SH-SY5Y (cell line): Measurements from ENCODE around the gene AKT3.

Experiments
- GATA2 ChIP-seq: IDR thresholded peaks from 2 replicates; pipeline ENCODE4 v1.6.1; 2011; ENCODE audit warnings: mild to moderate bottlenecking, low read depth, low read length
- GATA3 ChIP-seq: IDR thresholded peaks from 2 replicates; pipeline ENCODE4 v1.6.1; 2011; ENCODE audit warnings: low read depth, mild to moderate bottlenecking, low read length, moderate library complexity

The AKT3 gene

GRCh38 chr1:243561588-243562319 lies 288.3 kb downstream of the AKT3 start:
- no peak for TF ChIP-seq GATA2
- no peak for TF ChIP-seq GATA3

DNA sequence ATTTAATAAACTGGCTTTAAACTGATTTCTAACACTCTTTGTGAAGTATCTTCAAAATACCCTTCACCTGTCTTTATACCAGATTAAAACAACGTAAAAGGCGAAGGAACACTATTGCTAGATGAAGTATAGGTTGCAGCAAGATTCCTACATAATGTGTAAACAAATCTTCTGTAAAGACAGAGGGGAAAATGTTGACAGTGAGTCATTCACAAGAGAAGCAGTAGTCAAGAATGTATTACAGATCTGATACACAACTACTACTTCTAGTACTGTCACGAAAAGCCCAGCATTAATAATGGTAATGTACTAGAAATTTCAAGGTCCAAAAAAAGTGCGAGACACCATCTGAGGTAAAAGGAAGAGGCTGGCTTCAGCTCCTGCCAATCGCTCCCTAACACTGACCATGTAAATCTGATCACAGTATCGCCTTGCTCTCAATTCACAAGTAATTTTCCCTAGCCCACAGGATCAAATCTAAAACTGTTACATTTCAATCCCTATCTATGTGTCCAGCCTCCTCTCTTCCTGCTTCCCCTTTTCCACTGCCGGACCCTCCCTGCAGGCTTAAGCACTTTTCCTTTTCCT lies 290.4 kb downstream of the AKT3 start:
- no peak for TF ChIP-seq GATA2
- no peak for TF ChIP-seq GATA3

DNA sequence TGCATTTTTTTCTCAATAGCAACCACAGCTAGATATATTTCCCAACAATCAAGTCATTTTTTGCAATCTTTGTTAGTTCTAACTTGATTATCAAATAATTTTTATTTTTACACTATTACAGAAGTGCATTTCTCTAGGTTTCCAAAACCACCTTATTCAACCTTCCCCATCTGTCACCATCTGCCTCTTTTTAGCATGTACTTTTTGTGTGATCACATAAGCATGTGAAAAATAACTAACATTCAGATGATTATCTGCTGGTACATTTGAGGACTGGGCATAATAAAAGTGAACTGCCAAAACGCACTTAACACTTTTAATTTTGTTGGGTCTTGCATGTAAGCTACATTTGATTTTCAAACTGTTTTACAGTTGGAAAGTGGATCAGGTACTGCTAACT lies 291.5 kb downstream of the AKT3 start:
- TF ChIP-seq GATA3 (no peak), GATA2 (no peak)

DNA sequence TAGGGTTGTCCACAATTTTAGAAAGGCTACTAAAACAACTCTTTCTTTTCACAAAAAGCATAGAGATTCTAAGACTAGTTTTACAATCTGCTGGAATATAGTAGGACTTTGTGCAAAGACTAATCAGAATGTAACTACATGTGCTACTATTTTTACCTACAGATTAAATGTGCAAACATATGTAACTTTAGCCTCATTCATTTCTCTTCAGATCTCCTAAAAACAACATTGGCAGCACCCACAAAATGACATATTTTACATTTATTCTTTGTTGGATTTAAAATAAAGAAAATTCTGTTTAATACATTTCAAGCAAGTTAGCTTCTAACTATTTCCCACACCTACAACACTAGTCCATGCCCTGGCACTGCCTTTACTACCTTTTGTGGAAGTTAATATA lies 292.2 kb downstream of the AKT3 start:
- no peak for TF ChIP-seq GATA2
- no peak for TF ChIP-seq GATA3

GRCh38 chr1:243554686-243555085 lies 295.4 kb downstream of the AKT3 start:
- TF ChIP-seq GATA3 (no peak), GATA2 (no peak)

DNA sequence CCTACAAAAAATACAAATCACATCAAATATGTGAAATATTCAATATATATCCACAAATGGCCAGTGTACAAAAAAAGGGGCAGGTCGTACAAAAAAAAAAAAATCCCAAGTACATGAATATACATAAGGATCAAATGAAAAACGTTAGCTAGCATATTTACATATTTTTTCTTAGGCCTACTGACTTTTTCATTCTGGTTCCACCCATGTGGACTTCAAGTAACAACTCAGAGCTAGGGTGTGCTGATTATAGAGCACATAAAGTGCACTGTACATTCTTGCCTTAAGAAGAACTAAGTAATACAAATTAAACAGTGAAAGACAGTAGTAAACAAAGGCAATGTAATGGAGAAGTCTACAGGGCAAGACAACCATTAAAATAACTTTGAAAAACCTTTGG lies 297.0 kb downstream of the AKT3 start:
- TF ChIP-seq GATA2: no peak
- no peak for TF ChIP-seq GATA3

DNA sequence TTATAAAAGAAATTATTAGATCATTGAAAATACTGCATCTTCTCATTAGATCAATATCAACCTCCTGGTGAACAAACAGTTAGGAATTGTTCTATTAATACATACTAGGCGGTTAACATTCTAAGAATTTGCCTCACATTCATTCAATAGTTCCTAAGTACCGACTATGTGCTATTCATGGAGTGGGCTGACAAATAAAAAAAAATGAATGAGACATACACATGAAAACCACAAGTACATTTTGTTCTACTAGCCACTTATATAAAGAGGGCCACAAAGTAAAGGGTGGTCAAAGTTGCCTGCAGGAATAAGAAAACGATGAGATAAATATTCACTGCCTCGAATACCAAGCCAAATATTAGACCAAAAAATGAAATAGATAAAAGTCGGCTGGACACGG lies 299.8 kb downstream of the AKT3 start:
- TF ChIP-seq GATA3: no peak

DNA sequence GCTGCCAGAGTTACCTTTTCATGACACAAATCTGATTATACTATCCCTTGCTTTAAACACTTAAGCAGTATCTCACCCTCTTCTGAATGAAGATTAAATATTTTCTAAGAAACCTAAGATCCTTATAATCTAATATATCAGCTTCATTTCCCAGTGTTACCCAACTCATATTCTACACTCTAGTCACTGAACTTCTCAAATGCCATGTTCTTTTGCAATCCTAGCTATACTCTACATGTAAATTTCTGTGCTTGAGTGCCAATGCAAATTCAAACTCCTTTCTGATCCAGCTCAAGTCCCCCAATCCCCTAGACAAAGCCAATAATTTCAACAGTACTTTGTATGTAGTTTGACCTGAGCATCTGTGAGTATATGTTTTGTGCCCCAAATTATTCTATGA lies 300.3 kb downstream of the AKT3 start:
- TF ChIP-seq GATA3 (no peak), GATA2 (no peak)

DNA sequence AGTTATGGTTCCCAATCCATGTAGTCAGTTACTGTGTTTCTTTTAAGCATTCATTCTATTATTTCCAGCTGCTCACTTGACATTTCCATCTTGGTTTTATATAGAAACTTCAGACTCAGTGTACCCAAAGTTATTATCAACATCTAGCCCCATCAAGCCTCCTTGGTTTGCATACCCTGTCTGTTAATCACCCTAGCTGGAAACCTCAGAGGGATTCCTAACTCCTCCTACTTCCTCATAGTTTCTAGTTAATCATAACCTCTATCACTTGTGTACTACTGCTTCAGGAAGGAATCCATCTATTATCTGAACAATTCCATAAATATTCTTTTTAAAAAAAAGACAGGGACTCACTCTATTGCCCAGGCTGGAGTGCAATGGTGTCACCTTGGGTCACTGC lies 300.9 kb downstream of the AKT3 start:
- TF ChIP-seq GATA2: no peak
- no peak for TF ChIP-seq GATA3

GRCh38 chr1:243548516-243548915 lies 301.5 kb downstream of the AKT3 start:
- no peak for TF ChIP-seq GATA2
- TF ChIP-seq GATA3: no peak

- TF ChIP-seq GATA3 (no peak), GATA2 (no peak)
Measured at GRCh38 chr1:243547891-243548290, 302.2 kb downstream of the AKT3 start.

- TF ChIP-seq GATA2 (no peak), GATA3 (no peak)
Measured at GRCh38 chr1:243546457-243546856, 303.6 kb downstream of the AKT3 start.

- TF ChIP-seq GATA3: no peak
- TF ChIP-seq GATA2: no peak
Measured at GRCh38 chr1:243543501-243543900, 306.5 kb downstream of the AKT3 start.

DNA sequence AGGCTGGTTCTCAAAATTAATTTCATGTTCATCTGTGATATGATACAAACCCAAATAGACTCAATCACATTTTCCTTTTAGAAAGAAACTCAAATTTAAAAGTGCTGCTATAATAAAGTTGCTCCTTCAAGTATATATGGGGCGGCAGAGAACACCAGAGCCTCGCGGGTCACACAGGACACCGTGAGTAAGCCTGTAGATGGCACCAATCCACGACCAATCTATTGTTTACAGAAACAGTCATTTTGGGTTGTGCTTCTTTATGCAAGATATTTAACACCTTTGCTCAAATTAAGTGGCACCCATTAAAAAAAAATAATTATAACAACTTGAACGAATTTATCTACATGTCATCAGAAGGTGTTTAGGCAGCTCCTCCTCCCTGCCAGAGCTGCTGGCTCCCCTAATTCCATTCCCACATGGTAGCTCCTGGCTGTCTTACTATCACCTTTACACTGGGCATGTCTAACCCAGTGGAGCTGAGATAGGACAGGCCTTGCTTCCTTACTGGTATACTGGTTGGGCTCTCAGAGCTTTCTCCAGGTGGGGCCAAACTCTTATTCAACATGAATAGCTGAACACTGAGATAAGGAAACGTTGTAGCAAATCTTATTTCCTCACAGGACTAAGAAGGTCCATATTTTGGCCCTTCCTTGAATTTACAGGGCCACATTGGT lies 307.2 kb downstream of the AKT3 start:
- TF ChIP-seq GATA2: no peak
- TF ChIP-seq GATA3: no peak

- TF ChIP-seq GATA2 (no peak), GATA3 (no peak)
Measured at GRCh38 chr1:243539636-243540035, 310.4 kb downstream of the AKT3 start.

DNA sequence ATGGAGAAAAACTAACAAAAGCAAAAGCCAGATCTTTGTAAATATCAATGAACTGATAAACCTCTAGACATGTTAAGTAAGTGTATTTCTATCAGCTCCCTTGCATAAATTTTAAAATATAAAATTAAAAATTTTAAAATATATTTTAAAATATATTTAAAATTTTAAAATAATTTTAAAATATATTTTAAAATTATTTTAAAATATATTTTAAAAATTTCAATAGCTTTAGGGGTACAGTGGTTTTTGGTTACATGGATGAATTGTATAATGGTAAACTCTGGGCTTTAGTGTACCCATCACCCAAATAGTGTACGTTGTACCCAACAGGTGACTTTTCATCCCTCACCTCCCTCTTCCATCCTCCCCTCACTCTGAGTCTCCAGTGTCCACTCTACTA lies 315.0 kb downstream of the AKT3 start:
- no peak for TF ChIP-seq GATA3
- TF ChIP-seq GATA2: no peak
